Activated CD8-positive, alpha-beta memory T cell treated with anti-CD3 and anti-CD28 coated beads, Interleukin-2, amount 10 ng/mL, durations not matched to agents 7 days and 5 days (primary cell): ENCODE measurements around the gene CACNA2D1. TPM values are rescaled to one million over a fixed set of nuclear protein-coding genes. Genes with fewer than 3 reads are reported as not detected.

ENCODE experiments used
- ATAC-seq: fragments of 150-1000 bp; cut with Tn5 transposase; one replicate; pipeline ENCODE4 v1.10.0; 2021; ENCODE audit warnings: moderate library complexity
- CTCF ChIA-PET: fragments of 350-600 bp; sonication (Branson Sonifier 250); formaldehyde crosslinking; loops from one replicate; lab custom pipeline; 2021; ENCODE audit warnings: antibody characterized with exemption; lab: Charles Lee
- DNase-seq: peaks from one replicate; pipeline ENCODE4 v3.0.0-alpha.2; 2020
- H3K27ac Mint-ChIP-seq: one replicate; pipeline ENCODE4 v1.8.0; 2021; ENCODE audit warnings: mild to moderate bottlenecking, mixed read lengths
- H3K27me3 Mint-ChIP-seq: one replicate; pipeline ENCODE4 v1.8.0; 2021; ENCODE audit warnings: mixed read lengths
- H3K36me3 Mint-ChIP-seq: one replicate; pipeline ENCODE4 v1.8.0; 2021; ENCODE audit warnings: mild to moderate bottlenecking, mixed read lengths
- H3K4me1 Mint-ChIP-seq: one replicate; pipeline ENCODE4 v1.8.0; 2021; ENCODE audit warnings: mixed read lengths
- H3K4me3 Mint-ChIP-seq: one replicate; pipeline ENCODE4 v1.8.0; 2021; ENCODE audit warnings: mild to moderate bottlenecking, moderate library complexity, mixed read lengths
- H3K9me3 Mint-ChIP-seq: one replicate; pipeline ENCODE4 v1.8.0; 2022; ENCODE audit warnings: low read depth, mixed read lengths
- total RNA-seq, 2 experiments: library from RNA; stranded (reverse); gene quantifications; one replicate each; pipeline ENCODE4 v1.2.3, GENCODE V29; 2021

Gene CACNA2D1
- total RNA-seq, 2 experiments from 2014 or later = 0.28 TPM; not detected in 1

DNA sequence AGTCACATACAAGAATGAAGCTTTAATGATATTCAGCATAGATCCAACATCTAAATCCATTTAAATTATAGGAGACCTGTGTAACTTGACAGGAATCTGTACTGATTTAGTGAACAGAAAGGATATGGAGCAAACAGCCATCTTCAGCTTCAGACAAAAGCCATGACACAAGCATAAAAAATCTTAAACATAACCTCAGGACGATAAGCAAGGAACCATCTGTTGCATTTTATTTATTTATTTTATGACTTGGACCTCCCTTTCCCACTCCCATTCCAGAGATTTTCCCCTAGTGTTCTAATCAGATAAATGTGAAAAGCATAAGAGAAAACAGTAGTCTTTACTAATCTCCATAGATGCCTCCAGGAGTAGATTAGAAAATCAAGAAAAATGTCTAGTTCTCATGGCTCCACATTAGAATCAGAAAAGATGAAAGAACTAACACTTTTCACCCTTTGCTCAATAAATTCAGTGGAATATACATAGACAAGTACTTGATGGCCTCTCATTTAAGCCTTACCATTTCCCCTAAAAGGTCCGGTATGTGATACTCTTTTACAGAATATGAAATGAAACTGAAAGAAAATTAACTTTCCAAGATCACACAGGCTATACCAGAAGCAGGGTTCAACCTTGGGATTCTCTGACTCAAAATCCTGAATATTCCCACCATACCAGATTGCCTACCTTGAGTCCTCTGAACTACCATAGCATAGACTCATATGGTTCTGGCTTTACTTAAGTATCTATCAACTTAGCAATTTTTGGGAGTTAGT, 15.2 kb downstream of the CACNA2D1 start:
- CTCF ChIA-PET = no interaction called here
- Mint-ChIP-seq H3K4me3 (no peak overlapping the region), H3K4me1 (no peaks in the 10 kb centered on the region), H3K9me3 (no peaks in the 10 kb centered on the region), H3K36me3 (no peaks in the 10 kb centered on the region), H3K27me3 (no peaks in the 10 kb centered on the region), H3K27ac (no peak overlapping the region)
- no peak for DNase-seq
- ATAC-seq = no peak

DNA sequence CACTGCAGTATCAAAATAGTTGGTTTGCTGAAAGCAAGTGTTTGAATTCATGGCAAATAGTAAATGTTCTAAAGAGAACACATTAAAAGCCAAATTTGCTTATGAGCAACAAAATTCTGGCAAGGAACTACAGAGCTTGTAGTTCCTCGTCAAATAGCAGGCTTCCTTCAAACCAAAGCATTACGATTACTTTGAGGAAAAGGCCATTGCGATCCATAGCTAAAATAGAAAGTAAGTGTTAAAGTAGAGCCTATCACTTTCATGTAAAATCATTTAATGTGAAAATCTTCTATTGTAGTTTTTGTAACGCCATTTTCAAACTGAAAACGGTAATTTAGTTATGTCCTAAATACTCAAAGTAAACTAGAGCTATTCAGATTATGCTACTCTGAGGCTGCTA, 20.1 kb downstream of the CACNA2D1 start:
- Mint-ChIP-seq H3K27me3 (peaks cover 4% of the 10 kb centered on the region), H3K27ac (no peak overlapping the region), H3K4me1 (no peaks in the 10 kb centered on the region), H3K9me3 (no peaks in the 10 kb centered on the region), H3K36me3 (no peaks in the 10 kb centered on the region), H3K4me3 (no peak overlapping the region)
- DNase-seq = no peak
- CTCF ChIA-PET = no interaction called here
- no peak for ATAC-seq

DNA sequence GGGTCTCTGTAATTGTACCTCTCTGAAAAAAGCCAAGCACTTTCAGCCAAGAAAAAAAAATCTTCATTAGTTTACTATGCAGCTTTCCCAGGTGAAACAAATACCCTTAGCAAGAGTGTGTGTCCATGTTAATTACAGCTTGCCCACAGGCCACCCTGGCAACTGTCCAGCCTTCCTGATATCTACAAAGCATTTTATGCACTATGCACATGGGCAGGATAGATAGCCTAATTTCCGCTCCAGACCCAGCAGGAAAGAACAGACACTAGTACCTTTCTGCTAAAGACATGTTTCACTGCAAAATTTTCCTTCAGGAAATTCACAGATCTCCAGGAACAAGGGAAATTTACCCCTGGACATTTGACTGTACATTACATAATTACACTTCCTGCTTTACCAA, 24.4 kb downstream of the CACNA2D1 start:
- H3K4me3 Mint-ChIP-seq = no peak overlapping the region
- no peaks in the 10 kb centered on the region for H3K36me3 Mint-ChIP-seq
- peaks cover 4% of the 10 kb centered on the region for H3K27me3 Mint-ChIP-seq
- H3K9me3 Mint-ChIP-seq = peaks cover 3% of the 10 kb centered on the region
- H3K4me1 Mint-ChIP-seq = no peaks in the 10 kb centered on the region
- no peak overlapping the region for H3K27ac Mint-ChIP-seq
- DNase-seq = no peak
- CTCF ChIA-PET = no interaction called here
- ATAC-seq = no peak

GRCh38 chr7:82417898-82418297, 25.7 kb downstream of the CACNA2D1 start:
- Mint-ChIP-seq H3K9me3 (peaks cover 3% of the 10 kb centered on the region), H3K4me1 (no peaks in the 10 kb centered on the region), H3K36me3 (no peaks in the 10 kb centered on the region), H3K4me3 (no peak overlapping the region), H3K27ac (no peak overlapping the region), H3K27me3 (peaks cover 4% of the 10 kb centered on the region)
- DNase-seq (no peak), ATAC-seq (no peak)
- CTCF ChIA-PET = no interaction called here

- H3K27me3 Mint-ChIP-seq = peaks cover 2% of the 10 kb centered on the region
- H3K4me3 Mint-ChIP-seq = no peak overlapping the region
- H3K9me3 Mint-ChIP-seq = peaks cover 3% of the 10 kb centered on the region
- no peak overlapping the region for H3K27ac Mint-ChIP-seq
- DNase-seq (no peak), ATAC-seq (no peak)
- CTCF ChIA-PET = no interaction called here
- H3K4me1 Mint-ChIP-seq = no peaks in the 10 kb centered on the region
- H3K36me3 Mint-ChIP-seq = no peaks in the 10 kb centered on the region
Measured at GRCh38 chr7:82416402-82416801, 27.2 kb downstream of the CACNA2D1 start.

- H3K36me3 Mint-ChIP-seq = no peaks in the 10 kb centered on the region
Measured at GRCh38 chr7:82414389-82414788, 29.2 kb downstream of the CACNA2D1 start.

GRCh38 chr7:82413237-82413636, 30.3 kb downstream of the CACNA2D1 start:
- Mint-ChIP-seq H3K4me1 (no peaks in the 10 kb centered on the region), H3K4me3 (no peak overlapping the region), H3K9me3 (peaks cover 3% of the 10 kb centered on the region), H3K27me3 (no peaks in the 10 kb centered on the region), H3K36me3 (no peaks in the 10 kb centered on the region), H3K27ac (no peak overlapping the region)
- no peak for ATAC-seq
- DNase-seq = no peak
- CTCF ChIA-PET = no interaction called here

More at GRCh38 chr7:82414389-82414788, 29.2 kb downstream of the CACNA2D1 start:
- peaks cover 3% of the 10 kb centered on the region for H3K9me3 Mint-ChIP-seq
- H3K4me3 Mint-ChIP-seq = no peak overlapping the region
- H3K27ac Mint-ChIP-seq = no peak overlapping the region
- CTCF ChIA-PET = no interaction called here
- no peak for DNase-seq
- ATAC-seq = no peak
- no peaks in the 10 kb centered on the region for H3K4me1 Mint-ChIP-seq
- no peaks in the 10 kb centered on the region for H3K27me3 Mint-ChIP-seq

DNA sequence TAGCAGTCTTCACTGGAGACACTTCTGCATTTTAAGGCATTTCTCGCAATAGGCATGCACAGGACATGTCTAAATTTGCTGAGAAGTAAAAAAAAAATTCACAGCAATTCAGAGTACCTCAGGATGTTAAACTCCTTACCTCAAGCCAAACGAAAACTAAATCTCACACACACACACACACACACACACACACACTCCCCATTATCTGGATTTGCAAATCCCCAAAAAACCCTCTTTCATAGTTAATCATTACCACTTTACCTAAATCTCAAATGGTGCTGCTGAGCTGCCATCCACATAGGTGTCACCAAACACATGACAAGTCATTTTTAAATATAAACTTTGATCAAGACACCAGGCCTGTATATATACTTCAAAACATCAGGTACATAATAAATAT, 31.8 kb downstream of the CACNA2D1 start:
- Mint-ChIP-seq H3K36me3 (no peaks in the 10 kb centered on the region), H3K4me3 (no peak overlapping the region), H3K27me3 (no peaks in the 10 kb centered on the region), H3K4me1 (no peaks in the 10 kb centered on the region), H3K27ac (no peak overlapping the region), H3K9me3 (no peaks in the 10 kb centered on the region)
- ATAC-seq (no peak), DNase-seq (no peak)
- CTCF ChIA-PET = interaction anchor here (0.7 kb wide), 1 partner anchor 194 kb away, joined by 3 read pairs; no protein-coding TSS in a partner anchor

DNA sequence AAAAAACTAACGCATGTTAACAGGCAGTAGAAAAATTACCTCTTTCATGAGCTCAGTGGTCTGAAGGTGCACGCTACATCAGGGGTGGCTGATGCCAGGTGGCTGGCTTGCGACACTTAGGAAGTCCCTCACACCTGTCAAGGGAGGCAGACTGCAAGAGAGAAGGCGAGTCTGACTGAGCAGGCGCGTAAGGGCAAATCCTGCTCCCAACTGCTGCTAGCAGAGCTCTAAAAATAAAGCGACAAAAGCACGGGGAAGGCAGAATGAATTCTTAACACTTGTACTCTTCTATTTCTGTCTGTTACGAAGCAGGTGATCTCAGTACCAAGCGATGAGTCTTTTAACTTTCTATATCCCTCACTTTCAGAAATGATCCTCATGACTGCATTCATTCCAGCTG, 33.1 kb downstream of the CACNA2D1 start:
- Mint-ChIP-seq H3K4me3 (no peak overlapping the region), H3K4me1 (no peaks in the 10 kb centered on the region)
- ATAC-seq = no peak

GRCh38 chr7:82406937-82407336, 36.6 kb downstream of the CACNA2D1 start:
- H3K4me3 Mint-ChIP-seq = no peak overlapping the region
- H3K27me3 Mint-ChIP-seq = no peaks in the 10 kb centered on the region
- CTCF ChIA-PET = no interaction called here
- no peaks in the 10 kb centered on the region for H3K36me3 Mint-ChIP-seq
- H3K9me3 Mint-ChIP-seq = peaks cover under 1% of the 10 kb centered on the region
- no peak for DNase-seq
- H3K4me1 Mint-ChIP-seq = no peaks in the 10 kb centered on the region
- ATAC-seq = no peak
- no peak overlapping the region for H3K27ac Mint-ChIP-seq

More for the DNA sequence above, 33.1 kb downstream of the CACNA2D1 start:
- no peak overlapping the region for H3K27ac Mint-ChIP-seq
- no peaks in the 10 kb centered on the region for H3K36me3 Mint-ChIP-seq
- no peak for DNase-seq
- H3K27me3 Mint-ChIP-seq = no peaks in the 10 kb centered on the region
- no peaks in the 10 kb centered on the region for H3K9me3 Mint-ChIP-seq
- CTCF ChIA-PET = no interaction called here

DNA sequence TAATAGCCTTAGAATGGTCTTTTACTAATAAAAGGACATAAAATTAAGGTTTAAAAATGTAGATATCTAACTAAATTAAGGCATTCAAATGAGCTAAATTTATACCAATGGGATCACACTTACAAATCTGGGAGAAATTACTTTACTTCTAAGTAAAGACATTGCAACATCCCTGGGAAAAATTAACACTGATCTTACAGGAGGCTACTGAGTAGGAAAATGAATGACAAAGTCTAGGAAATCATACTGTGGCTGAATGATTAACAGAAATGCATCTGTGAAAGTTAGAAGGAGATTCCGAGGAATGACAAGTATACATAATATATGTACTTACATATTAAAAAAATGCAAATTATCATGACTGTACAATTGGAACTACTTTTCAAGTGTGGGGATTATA, 38.3 kb downstream of the CACNA2D1 start:
- Mint-ChIP-seq H3K4me3 (no peak overlapping the region), H3K36me3 (no peaks in the 10 kb centered on the region), H3K27me3 (no peaks in the 10 kb centered on the region), H3K27ac (no peak overlapping the region), H3K4me1 (no peaks in the 10 kb centered on the region), H3K9me3 (peaks cover 2% of the 10 kb centered on the region)
- CTCF ChIA-PET = no interaction called here
- ATAC-seq (no peak), DNase-seq (no peak)

DNA sequence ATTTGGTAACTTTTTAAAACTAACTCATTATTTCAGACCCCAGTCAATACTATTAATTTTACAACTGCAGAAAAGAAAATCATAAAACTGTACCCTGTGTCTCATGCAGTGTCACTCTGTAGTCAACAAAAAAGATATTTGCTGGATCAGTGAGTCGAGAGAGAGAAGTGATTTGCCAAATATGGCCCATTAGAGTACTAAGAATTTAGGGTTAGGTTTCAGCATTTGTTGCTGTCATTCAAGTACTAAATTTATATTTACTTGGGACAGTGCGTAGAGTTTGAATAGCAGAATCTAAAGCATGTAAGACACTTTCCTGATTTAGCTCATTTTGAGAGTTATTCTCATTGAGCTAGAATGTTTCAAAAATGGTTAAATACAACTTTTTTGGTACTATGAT, 38.9 kb downstream of the CACNA2D1 start:
- no peak for DNase-seq
- no peak for ATAC-seq
- Mint-ChIP-seq H3K9me3 (peaks cover 4% of the 10 kb centered on the region), H3K4me3 (no peak overlapping the region), H3K36me3 (no peaks in the 10 kb centered on the region), H3K27me3 (no peaks in the 10 kb centered on the region), H3K4me1 (no peaks in the 10 kb centered on the region), H3K27ac (no peak overlapping the region)
- CTCF ChIA-PET = no interaction called here

DNA sequence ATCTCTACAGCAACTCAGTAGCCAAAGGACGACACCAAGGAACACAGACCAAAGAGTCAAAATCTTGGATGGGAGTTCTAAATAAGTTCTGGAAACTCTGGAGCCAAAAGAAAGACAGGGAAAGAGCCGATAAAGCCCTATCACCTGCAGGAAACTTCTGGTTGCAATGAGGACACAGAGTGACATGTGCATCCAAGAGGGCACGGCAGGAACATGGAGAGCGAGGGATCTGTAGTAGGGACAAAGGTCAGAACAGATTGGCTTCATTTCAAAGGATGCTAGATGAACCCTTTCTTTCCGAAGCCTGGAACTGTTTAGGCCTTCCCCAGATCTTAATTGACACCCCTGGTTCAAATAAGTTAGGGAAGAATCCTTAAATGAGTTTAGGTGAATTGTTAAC, 39.5 kb downstream of the CACNA2D1 start:
- Mint-ChIP-seq H3K4me3 (no peak overlapping the region), H3K27ac (no peak overlapping the region), H3K27me3 (no peaks in the 10 kb centered on the region), H3K36me3 (no peaks in the 10 kb centered on the region), H3K4me1 (no peaks in the 10 kb centered on the region), H3K9me3 (peaks cover 5% of the 10 kb centered on the region)
- CTCF ChIA-PET = no interaction called here
- DNase-seq (no peak), ATAC-seq (no peak)

- H3K9me3 Mint-ChIP-seq = peaks cover 5% of the 10 kb centered on the region
- no peak overlapping the region for H3K4me3 Mint-ChIP-seq
- CTCF ChIA-PET = no interaction called here
- H3K4me1 Mint-ChIP-seq = no peaks in the 10 kb centered on the region
- DNase-seq = no peak
- H3K36me3 Mint-ChIP-seq = no peaks in the 10 kb centered on the region
- H3K27ac Mint-ChIP-seq = no peak overlapping the region
- no peak for ATAC-seq
- H3K27me3 Mint-ChIP-seq = no peaks in the 10 kb centered on the region
Measured at GRCh38 chr7:82397879-82398524, 45.6 kb downstream of the CACNA2D1 start.
